Stomach (tissue), 4 donors: ENCODE data around the gene TFF3.
A peak's percentile ranks its signal among the peaks of the same experiment; 100 is the strongest.

ENCODE experiments used
- CTCF ChIP-seq, 7 experiments: fragments of 450-650 bp in 4 of 7; fragments of 200-600 bp in 3 of 7; sonication (generic) in 3 of 7; IDR thresholded peaks; one replicate each; pipeline ENCODE4 v1.5.1; 2016 to 2019; ENCODE audit warnings: antibody characterized with exemption in 7 of 7, control low read depth in 2 of 7, mild to moderate bottlenecking in 1 of 7
- EP300 ChIP-seq: sonication (generic); formaldehyde crosslinking; IDR thresholded peaks from one replicate; pipeline ENCODE4 v1.6.1; 2017; ENCODE audit warnings: antibody characterized with exemption
- POLR2A ChIP-seq, 4 donors: fragments of 450-650 bp; IDR thresholded peaks; one replicate each; pipeline ENCODE4 v1.6.1; 2016; ENCODE audit warnings: antibody characterized with exemption in 4 of 4, control low read depth in 2 of 4, mild to moderate bottlenecking in 1 of 4, moderate library complexity in 1 of 4
- POLR2AphosphoS5 ChIP-seq, 3 donors: sonication (generic); formaldehyde crosslinking; IDR thresholded peaks; one replicate each; pipeline ENCODE4 v1.6.1; 2016; ENCODE audit warnings: antibody characterized with exemption in 3 of 3

DNA sequence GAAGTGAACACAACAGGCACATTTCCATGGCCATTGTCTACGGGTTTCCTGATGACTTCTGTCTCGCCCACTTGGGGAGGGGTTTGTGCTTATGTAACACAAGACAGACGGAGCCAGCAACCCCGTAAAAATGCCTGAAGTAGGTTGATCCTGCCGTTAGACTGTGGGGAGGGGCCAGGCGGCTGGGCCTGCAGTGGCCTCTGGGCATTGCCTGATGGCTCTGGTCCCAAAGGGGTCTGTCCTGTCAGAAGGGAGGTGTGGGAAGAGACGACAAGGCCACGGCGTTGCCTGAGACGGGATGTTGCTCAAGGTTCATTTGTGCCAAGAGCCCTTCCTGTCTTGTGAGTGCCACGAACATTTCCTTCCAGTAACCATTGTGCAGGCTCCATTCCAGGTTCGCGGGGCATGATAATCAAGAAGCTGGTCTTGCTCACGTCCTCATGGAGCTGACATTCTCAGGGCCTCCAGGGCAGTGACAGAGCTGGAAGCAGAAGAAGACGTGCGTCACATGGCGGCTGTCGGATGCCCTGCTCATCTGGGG, 51.5 kb downstream of the TFF3 start:
- TF ChIP-seq CTCF (IDR thresholded peaks at IDR 0.05) (no peak), POLR2A (IDR thresholded peaks at IDR 0.05) (no peak), POLR2AphosphoS5 (IDR thresholded peaks at IDR 0.05) (peak; percentile 28 to 37 (median 35)), EP300 (no peak)
